ENCODE results near the gene ZRANB3. TPM values are rescaled to one million over a fixed set of nuclear protein-coding genes. Genes with fewer than 3 reads are reported as not detected.

The ZRANB3 gene
- total and polyA plus RNA-seq, 2 donors (not counting 3 experiments of a cell fraction or from before 2014, with no cell fraction given) = 2.2 to 6.0 TPM

- BruUV-seq (replicated peaks) = no TSS peak
- Histone ChIP-seq H2AFZ (ENCODE audit: low read depth, low read length) (no peak overlapping the region), H3K27me3 (ENCODE audit: control insufficient read depth in 2 of 2, insufficient read depth in 2 of 2, low read length in 2 of 2) (no peaks in the 10 kb centered on the region), H3K9me1 (replicated peaks; ENCODE audit: control insufficient read depth, extremely low read depth, insufficient read depth, low read length) (no peaks in the 10 kb centered on the region), H3K4me3 (replicated peaks in 1 of 3; ENCODE audit: insufficient read depth in 1 of 3, low read depth in 1 of 3, low read length in 3 of 3) (no peak overlapping the region), H4K20me1 (replicated peaks; ENCODE audit: control insufficient read depth, extremely low read depth, insufficient read depth, low read length) (no peaks in the 10 kb centered on the region), H3K9ac (replicated peaks; ENCODE audit: extremely low read depth, insufficient read depth, low read length) (no peak overlapping the region), H3K4me1 (ENCODE audit: control insufficient read depth, extremely low read depth, insufficient read depth, low read length) (no peaks in the 10 kb centered on the region), H3K4me2 (ENCODE audit: insufficient read depth, low read length) (no peak overlapping the region), H3K79me2 (ENCODE audit: control insufficient read depth, insufficient read depth, low read length) (no peaks in the 10 kb centered on the region), H3K9me3 (replicated peaks; ENCODE audit: control insufficient read depth, insufficient read depth, low read length) (no peaks in the 10 kb centered on the region), H3K27ac (ENCODE audit: insufficient read depth, low read depth, low read length) (no peak overlapping the region), H3K36me3 (ENCODE audit: control insufficient read depth in 2 of 2, extremely low read depth in 1 of 2, insufficient read depth in 2 of 2, low read length in 2 of 2) (no peaks in the 10 kb centered on the region)
- FAIRE-seq = no peak
- no peak for DNase-seq (ENCODE audit: low read depth, low spot score)
- POLR2A ChIA-PET = no interaction called here
- CTCF ChIA-PET = interaction anchor here (0.6 kb wide), 1 partner anchor 599 kb away, joined by 3 read pairs; no protein-coding TSS in a partner anchor
- intact Hi-C loops (cut with micrococcal nuclease) (no loop called here), dilution Hi-C loops (cut with MboI; ENCODE audit: extremely low pct_ligation_motif_present, low sequenced_read_pairs) (no loop called here)
- TF ChIP-seq GATA2 (IDR thresholded peaks at IDR 0.05; ENCODE audit: insufficient read depth, insufficient read length, low read depth, low read length) (no peak), MYC (IDR thresholded peaks at IDR 0.05; ENCODE audit: low read depth, low read length) (no peak), JUN (IDR thresholded peaks at IDR 0.05; ENCODE audit: borderline replicate concordance, insufficient read depth, insufficient read length, low read depth) (no peak), POLR2AphosphoS5 (IDR thresholded peaks at IDR 0.05; ENCODE audit: insufficient read depth, low read depth, low read length) (no peak), POLR2A (IDR thresholded peaks at IDR 0.05; ENCODE audit: low read depth, low read length) (no peak), EZH2 (IDR thresholded peaks at IDR 0.05; ENCODE audit: borderline replicate concordance, low read depth, low read length, severe bottlenecking) (no peak), FOS (IDR thresholded peaks at IDR 0.05; ENCODE audit: borderline replicate concordance, insufficient read depth, low read length) (no peak)
- TF ChIP-seq, protein P1, sequence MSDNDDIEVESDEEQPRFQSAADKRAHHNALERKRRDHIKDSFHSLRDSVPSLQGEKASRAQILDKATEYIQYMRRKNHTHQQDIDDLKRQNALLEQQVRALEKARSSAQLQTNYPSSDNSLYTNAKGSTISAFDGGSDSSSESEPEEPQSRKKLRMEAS (IDR thresholded peaks at IDR 0.05; ENCODE audit: insufficient read depth, insufficient read length) = no peak
- TF ChIP-seq, protein P2, sequence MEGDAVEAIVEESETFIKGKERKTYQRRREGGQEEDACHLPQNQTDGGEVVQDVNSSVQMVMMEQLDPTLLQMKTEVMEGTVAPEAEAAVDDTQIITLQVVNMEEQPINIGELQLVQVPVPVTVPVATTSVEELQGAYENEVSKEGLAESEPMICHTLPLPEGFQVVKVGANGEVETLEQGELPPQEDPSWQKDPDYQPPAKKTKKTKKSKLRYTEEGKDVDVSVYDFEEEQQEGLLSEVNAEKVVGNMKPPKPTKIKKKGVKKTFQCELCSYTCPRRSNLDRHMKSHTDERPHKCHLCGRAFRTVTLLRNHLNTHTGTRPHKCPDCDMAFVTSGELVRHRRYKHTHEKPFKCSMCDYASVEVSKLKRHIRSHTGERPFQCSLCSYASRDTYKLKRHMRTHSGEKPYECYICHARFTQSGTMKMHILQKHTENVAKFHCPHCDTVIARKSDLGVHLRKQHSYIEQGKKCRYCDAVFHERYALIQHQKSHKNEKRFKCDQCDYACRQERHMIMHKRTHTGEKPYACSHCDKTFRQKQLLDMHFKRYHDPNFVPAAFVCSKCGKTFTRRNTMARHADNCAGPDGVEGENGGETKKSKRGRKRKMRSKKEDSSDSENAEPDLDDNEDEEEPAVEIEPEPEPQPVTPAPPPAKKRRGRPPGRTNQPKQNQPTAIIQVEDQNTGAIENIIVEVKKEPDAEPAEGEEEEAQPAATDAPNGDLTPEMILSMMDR (IDR thresholded peaks at IDR 0.05; ENCODE audit: extremely low read depth in 1 of 2, insufficient read depth in 1 of 2, low read depth in 1 of 2, low read length in 2 of 2) = no peak
Observed at GRCh38 chr2:135203944-135204343, 327.1 kb downstream of the ZRANB3 start.

Measured in endothelial cell of umbilical vein (primary cell).